IMR-90 (cell line): ENCODE measurements around the gene LPAR2. TPM values are rescaled to one million over a fixed set of nuclear protein-coding genes. Genes with fewer than 3 reads are reported as not detected.

Experiments
- ATAC-seq: fragments of 200-7000 bp; cut with Tn5 transposase; 2 replicates; pipeline ENCODE4 v1.9.1; 2020; ENCODE audit warnings: low read depth, mild to moderate bottlenecking, moderate library complexity
- BruUV-seq: library from RNA; stranded (reverse); fragments of 400-500 nt; replicated peaks from 2 replicates; lab custom pipeline; 2021; lab: Mats Ljungman, UMichigan
- CTCF ChIA-PET: fragments of 300-600 bp; formaldehyde crosslinking; extraction: SDS; loops from one replicate; lab custom pipeline; 2021; ENCODE audit warnings: antibody characterized with exemption; lab: Yijun Ruan, JAX
- POLR2A ChIA-PET: fragments of 300-600 bp; sonication (Branson Sonifier 250); formaldehyde crosslinking; loops from one replicate; lab custom pipeline; 2022; ENCODE audit warnings: antibody characterized with exemption; ENCODE audit not compliant: unreplicated experiment; lab: Charles Lee
- DNase-seq: peaks from one replicate; pipeline ENCODE4 v3.0.0; 2013
- H2AFZ ChIP-seq: replicated peaks from 2 replicates; pipeline ENCODE3; 2013; ENCODE audit warnings: low read length, mild to moderate bottlenecking; ENCODE audit not compliant: poor library complexity
- H2AK5ac ChIP-seq: 2 replicates; pipeline ENCODE4 v1.6.1; 2013; ENCODE audit warnings: low read depth, low read length, inconsistent platforms
- H2AK9ac ChIP-seq: replicated peaks from 2 replicates; pipeline ENCODE3; 2013; ENCODE audit warnings: mild to moderate bottlenecking, low read depth, low read length, moderate library complexity; ENCODE audit not compliant: poor library complexity
- H2BK120ac ChIP-seq: 2 replicates; pipeline ENCODE4 v1.6.1; 2013; ENCODE audit warnings: low read depth, low read length, inconsistent platforms
- H2BK15ac ChIP-seq: 3 replicates; pipeline ENCODE4 v1.6.1; 2013; ENCODE audit warnings: low read depth, low read length, inconsistent platforms
- H2BK20ac ChIP-seq: 2 replicates; pipeline ENCODE4 v1.6.1; 2013; ENCODE audit warnings: low read depth, mild to moderate bottlenecking, inconsistent platforms, low read length, moderate library complexity
- H2BK5ac ChIP-seq: 2 replicates; pipeline ENCODE4 v1.6.1; 2013; ENCODE audit warnings: mild to moderate bottlenecking, low read depth, low read length, inconsistent platforms; ENCODE audit not compliant: poor library complexity, severe bottlenecking
- H3K14ac ChIP-seq: replicated peaks from 2 replicates; pipeline ENCODE4 v1.6.1; 2013; ENCODE audit warnings: low read depth, low read length, inconsistent platforms
- H3K18ac ChIP-seq: 2 replicates; pipeline ENCODE4 v1.6.1; 2013; ENCODE audit warnings: low read depth, low read length, control low read depth
- H3K23ac ChIP-seq: 2 replicates; pipeline ENCODE4 v1.6.1; 2013; ENCODE audit warnings: low read depth, low read length, inconsistent platforms
- H3K27ac ChIP-seq: 2 replicates; pipeline ENCODE4 v1.5.1; 2013; ENCODE audit warnings: mild to moderate bottlenecking, control low read depth, low read length; ENCODE audit not compliant: insufficient read depth
- H3K27me3 ChIP-seq: 2 replicates; pipeline ENCODE4 v1.6.1; 2013; ENCODE audit warnings: low read length; ENCODE audit not compliant: control insufficient read depth, insufficient read depth
- H3K36me3 ChIP-seq: 2 replicates; pipeline ENCODE4 v1.6.1; 2013; ENCODE audit warnings: low read length, mixed read lengths; ENCODE audit not compliant: control insufficient read depth, insufficient read depth
- H3K4ac ChIP-seq: 2 replicates; pipeline ENCODE4 v1.6.1; 2013; ENCODE audit warnings: low read depth, low read length, inconsistent platforms
- H3K4me1 ChIP-seq: 2 replicates; pipeline ENCODE4 v1.6.1; 2013; ENCODE audit warnings: low read length, mixed read lengths; ENCODE audit not compliant: control insufficient read depth, insufficient read depth
- H3K4me2 ChIP-seq: 2 replicates; pipeline ENCODE4 v1.6.1; 2013; ENCODE audit warnings: low read depth, mild to moderate bottlenecking, control low read depth, low read length, moderate library complexity
- H3K4me3 ChIP-seq: 2 replicates; pipeline ENCODE4 v1.5.1; 2013; ENCODE audit warnings: low read depth, mild to moderate bottlenecking, control low read depth, low read length, moderate library complexity; ENCODE audit not compliant: insufficient read depth
- H3K56ac ChIP-seq: 2 replicates; pipeline ENCODE4 v1.6.1; 2013; ENCODE audit warnings: low read length, inconsistent platforms; ENCODE audit not compliant: insufficient read depth; ENCODE audit errors: extremely low read depth
- H3K79me1 ChIP-seq, 2 experiments: 2 replicates each; pipeline ENCODE4 v1.6.1; 2013; ENCODE audit warnings: low read length in 2 of 2, inconsistent platforms in 1 of 2, low read depth in 1 of 2
- H3K9ac ChIP-seq: 2 replicates; pipeline ENCODE4 v1.6.1; 2013; ENCODE audit warnings: low read depth, low read length, control low read depth
- H3K9me1 ChIP-seq: 2 replicates; pipeline ENCODE4 v1.6.1; 2013; ENCODE audit warnings: low read length, inconsistent platforms; ENCODE audit not compliant: insufficient read depth
- H3K9me3 ChIP-seq: 2 replicates; pipeline ENCODE4 v1.6.1; 2013; ENCODE audit warnings: low read length; ENCODE audit not compliant: control insufficient read depth, insufficient read depth
- H4K20me1 ChIP-seq: 2 replicates; pipeline ENCODE4 v1.6.1; 2013; ENCODE audit warnings: low read length, inconsistent platforms; ENCODE audit not compliant: insufficient read depth
- H4K5ac ChIP-seq: 2 replicates; pipeline ENCODE4 v1.6.1; 2013; ENCODE audit warnings: mild to moderate bottlenecking, low read depth, low read length, control low read depth
- H4K8ac ChIP-seq, 2 experiments: 2 replicates each; pipeline ENCODE4 v1.6.1; 2013; ENCODE audit warnings: low read depth in 2 of 2, low read length in 2 of 2, control low read depth in 1 of 2, inconsistent platforms in 1 of 2
- H4K91ac ChIP-seq: 2 replicates; pipeline ENCODE4 v1.6.1; 2013; ENCODE audit warnings: low read depth, low read length, inconsistent platforms; ENCODE audit not compliant: insufficient read depth
- BHLHE40 ChIP-seq: fragments of 150-350 bp; IDR thresholded peaks from 2 replicates; pipeline ENCODE4 v1.6.1; 2016; ENCODE audit warnings: mild to moderate bottlenecking, low read depth, low read length
- FOS ChIP-seq: fragments of 150-350 bp; IDR thresholded peaks from 2 replicates; pipeline ENCODE4 v1.6.1; 2016; ENCODE audit warnings: low read depth, low read length
- WGBS, 2 experiments: methylation state at CpG; one replicate each; pipeline versions ENCODE4 v1.1.5 to v1.1.7; 2013; ENCODE audit warnings: missing lambda C conversion rate in 2 of 2; ENCODE audit not compliant: insufficient read length in 1 of 2; ENCODE audit errors: extremely low coverage in 2 of 2; 5-methylcytosine and 5-hydroxymethylcytosine counted together
- dilution Hi-C: fragments of 300-500 bp; cut with HindIII; formaldehyde crosslinking; loops from one replicate; pipeline ENCODE4 v1.14.3; 2018; ENCODE audit warnings: low sequenced_read_pairs; ENCODE audit not compliant: unreplicated experiment
- in situ Hi-C: fragments of 300-500 bp; cut with MboI; formaldehyde crosslinking; loops from 3 replicates; pipeline ENCODE4 v1.14.3; 2019; ENCODE audit warnings: low sequenced_read_pairs, inconsistent platforms, mixed read lengths
- intact Hi-C: fragments of 100-400 bp; cut with micrococcal nuclease; formaldehyde crosslinking; loops from 2 replicates; pipeline ENCODE4 v1.10.0; 2022
- polyA plus RNA-seq, 3 experiments: library from polyadenylated mRNA; depleted of rRNA; stranded (reverse); fragments of >200 nt; gene quantifications; 2 replicates each; pipeline ENCODE4 v1.2.3, GENCODE V29; 2012; ENCODE audit warnings: low replicate concordance in 1 of 3
- total RNA-seq: library from RNA; depleted of rRNA; stranded (reverse); fragments of >200 nt; gene quantifications from 2 replicates; pipeline ENCODE4 v1.2.3, GENCODE V29; 2012

LPAR2 gene
- total and polyA plus RNA-seq, 2 of the 4 experiments (the other 2 are of a cell fraction): under 0.01 to 5.4 TPM

- no CpG with 5 or more reads among the region's 3 CpGs for WGBS, 2 experiments
- Histone ChIP-seq H3K36me3 (no peaks in the 10 kb centered on the region), H3K9me3 (no peaks in the 10 kb centered on the region), H3K23ac (no peak overlapping the region), H3K18ac (no peak overlapping the region), H3K9me1 (peaks cover 10% of the 10 kb centered on the region; the same call in 1 of the 2 replicates), H2AK9ac (no peak overlapping the region), H3K4me3 (no peak overlapping the region), H2BK5ac (no peak overlapping the region), H2AFZ (no peak overlapping the region), H4K5ac (no peak overlapping the region), H3K27ac (no peak overlapping the region), H2BK15ac (no peak overlapping the region), H2BK120ac (no peak overlapping the region), H3K9ac (no peak overlapping the region), H3K56ac (no peak overlapping the region), H2BK20ac (no peak overlapping the region), H3K4me2 (no peak overlapping the region), H3K27me3 (no peaks in the 10 kb centered on the region), H4K20me1 (no peaks in the 10 kb centered on the region), H3K14ac (no peak overlapping the region), H2AK5ac (no peak overlapping the region), H3K79me1 (peaks cover 11 to 15% of the 10 kb centered on the region in 2 experiments; a peak in 3 of 4 replicates), H4K91ac (no peak overlapping the region), H3K4me1 (peaks cover 8% of the 10 kb centered on the region), H3K4ac (no peak overlapping the region), H4K8ac (no peak overlapping the region)
- POLR2A ChIA-PET: no interaction called here
- DNase-seq: peak; percentile 46
- dilution Hi-C loops (no loop called here), in situ Hi-C loops (no loop called here), intact Hi-C loops (loop anchor here (5.0 kb wide), 1 partner anchor 48 kb away; no protein-coding TSS in a partner anchor)
- BruUV-seq: no TSS peak
- ATAC-seq: no peak
- TF ChIP-seq FOS (0 out of 2 replicates have a peak, but pooled peaks have one; percentile 6), BHLHE40 (no peak)
- CTCF ChIA-PET: no interaction called here
These were observed 12.9 kb downstream of the LPAR2 start for GRCh38 chr19:19615086-19615485.
